K562 (cell line): Measurements from ENCODE around the gene SRCAP. TPM values are rescaled to one million over a fixed set of nuclear protein-coding genes. Genes with fewer than 3 reads are reported as not detected.
A peak's percentile ranks its signal among the peaks of the same experiment; 100 is the strongest.

Source experiments
- AFF1 ChIP-seq, 2 experiments: fragments of 450-650 bp; IDR thresholded peaks; 2 replicates each; pipeline ENCODE4 v1.6.1; 2018; ENCODE audit warnings: mild to moderate bottlenecking in 2 of 2, low read depth in 1 of 2; ENCODE audit not compliant: partially characterized antibody in 2 of 2
- CTCF ChIP-seq, 3 experiments: IDR thresholded peaks in 2 of 3; conservative IDR thresholded peaks in 1 of 3; 2 replicates each; pipeline ENCODE4 v1.5.1; 2011 to 2012; ENCODE audit warnings: low read length in 3 of 3, mild to moderate bottlenecking in 3 of 3, control low read depth in 2 of 3, improper control_type of control experiment in 1 of 3, inconsistent platforms in 1 of 3, low read depth in 1 of 3, mixed read lengths in 1 of 3, moderate library complexity in 1 of 3; ENCODE audit not compliant: insufficient read depth in 2 of 3
- FOXJ2 ChIP-seq: fragments of 200-800 bp; sonication (Bioruptor generic); IDR thresholded peaks from 2 replicates; pipeline ENCODE4 v1.6.1; 2016; ENCODE audit warnings: missing genetic modification characterization, missing compliant biosample characterization
- HLTF ChIP-seq: fragments of 450-650 bp; IDR thresholded peaks from 2 replicates; pipeline ENCODE4 v1.6.1; 2016
- HNRNPLL ChIP-seq: fragments of 200-400 bp; formaldehyde crosslinking; IDR thresholded peaks from 2 replicates; pipeline ENCODE4 v1.6.1; 2017; ENCODE audit warnings: low read length, low read depth, mild to moderate bottlenecking; ENCODE audit not compliant: poor library complexity, severe bottlenecking
- LCOR ChIP-seq: sonication (generic); formaldehyde crosslinking; IDR thresholded peaks from 2 replicates; pipeline ENCODE4 v1.8.0; 2022; ENCODE audit warnings: mild to moderate bottlenecking, missing genetic modification reagents
- NEUROD1 ChIP-seq: fragments of 150-350 bp; IDR thresholded peaks from 2 replicates; pipeline ENCODE4 v1.6.1; 2014; ENCODE audit warnings: borderline replicate concordance, low read length, low read depth; ENCODE audit not compliant: partially characterized antibody
- PHB ChIP-seq: fragments of 250-450 bp; sonication (Bioruptor Pico); IDR thresholded peaks from 2 replicates; pipeline ENCODE4 v1.5.0; 2021
- RB1 ChIP-seq: fragments of 450-650 bp; IDR thresholded peaks from 2 replicates; pipeline ENCODE4 v1.6.1; 2017; ENCODE audit warnings: low read depth, mild to moderate bottlenecking
- RCOR1 ChIP-seq, 2 experiments: IDR thresholded peaks; 2 replicates each; pipeline ENCODE4 v1.6.1; 2012; ENCODE audit warnings: low read depth in 2 of 2, low read length in 2 of 2, borderline replicate concordance in 1 of 2, improper control_type of control experiment in 1 of 2
- TBL1XR1 ChIP-seq, 2 experiments: IDR thresholded peaks; 2 replicates each; pipeline ENCODE4 v1.6.1; 2012; ENCODE audit warnings: improper control_type of control experiment in 2 of 2, low read length in 2 of 2, mild to moderate bottlenecking in 1 of 2
- TEAD4 ChIP-seq, 2 experiments: sonication (generic) in 1 of 2; formaldehyde crosslinking in 1 of 2; IDR thresholded peaks; 2 replicates each; pipeline versions ENCODE4 v1.6.1 to v1.8.0; 2012 to 2022; ENCODE audit warnings: borderline replicate concordance in 1 of 2, inconsistent platforms in 1 of 2, low read length in 1 of 2, mild to moderate bottlenecking in 1 of 2, missing genetic modification reagents in 1 of 2
- ZBTB1 ChIP-seq: sonication (generic); formaldehyde crosslinking; IDR thresholded peaks from 2 replicates; pipeline ENCODE4 v1.8.1; 2023; ENCODE audit warnings: missing genetic modification reagents, low read depth, mild to moderate bottlenecking, borderline replicate concordance
- ZFP36 ChIP-seq: fragments of 150-350 bp; IDR thresholded peaks from 2 replicates; pipeline ENCODE4 v1.6.1; 2018; ENCODE audit warnings: low read length, low read depth; ENCODE audit not compliant: partially characterized antibody
- ZNF280B ChIP-seq: fragments of 250-450 bp; sonication (Bioruptor Pico); IDR thresholded peaks from 2 replicates; pipeline ENCODE4 v1.5.1; 2021; ENCODE audit warnings: mild to moderate bottlenecking
- polyA plus RNA-seq, 8 experiments: library from polyadenylated mRNA; depleted of rRNA in 4 of 8; stranded (reverse) in 5 of 8; unstranded in 3 of 8; fragments of >200 nt; fragmentation: Nextera tagmentation in 2 of 8; fragmentation: Illumina TruSeq in 1 of 8; extraction: Ambion mirVana in 2 of 8; extraction: Trizol in 1 of 8; gene quantifications; 2 replicates each; pipeline versions ENCODE4 v1.2.1 to v1.2.3, GENCODE V29; 2011 to 2014; ENCODE audit warnings: inconsistent platforms in 1 of 8, missing spikeins in 1 of 8
- total RNA-seq, 7 experiments: library from RNA; depleted of rRNA in 6 of 7; stranded (reverse); fragments of >200 nt in 6 of 7; fragmentation: Illumina TruSeq in 2 of 7; extraction: Trizol in 2 of 7; gene quantifications; 2 replicates each; pipeline versions ENCODE4 v1.2.1 to v1.2.3, GENCODE V29; 2011 to 2021; ENCODE audit warnings: low replicate concordance in 1 of 7
- TF ChIP-seq, protein P1 (sequence below): fragments of 450-650 bp; formaldehyde crosslinking; IDR thresholded peaks from 2 replicates; pipeline ENCODE4 v1.4.0; 2020; ENCODE audit warnings: mild to moderate bottlenecking, moderate library complexity

The SRCAP gene
- total and polyA plus RNA-seq, 9 of the 15 experiments (the other 6 are each of a cell fraction or from before 2014, with no cell fraction given): 0.21 to 62.6 (median 5.8) TPM

- peak in 1 of 2 experiments; percentile 71 for TF ChIP-seq AFF1 (IDR thresholded peaks at IDR 0.05; ENCODE audit: low read depth in 1 of 2, partially characterized antibody in 2 of 2)
- peak; percentile 69; the same call in 1 of the 2 replicates for TF ChIP-seq TEAD4 (IDR thresholded peaks at IDR 0.05; ENCODE audit: low read length)
- TF ChIP-seq TEAD4 (CRISPR knock-in tag; IDR thresholded peaks at IDR 0.05; ENCODE audit: borderline replicate concordance): no peak
- peak; percentile 80; the same call in 1 of the 2 replicates for TF ChIP-seq RB1
- 0 out of 4 replicates have a peak, but pooled peaks of 1 of the 2 experiments have one; percentile 5 for TF ChIP-seq RCOR1 (IDR thresholded peaks at IDR 0.05; ENCODE audit: borderline replicate concordance in 1 of 2, low read depth in 2 of 2, low read length in 2 of 2)
- peak; percentile 95 for TF ChIP-seq HLTF
- TF ChIP-seq NEUROD1: peak; percentile 77
- peak; percentile 97 for TF ChIP-seq ZBTB1 (CRISPR knock-in tag)
- peak; percentile 12 for TF ChIP-seq HNRNPLL
- TF ChIP-seq, protein P1, sequence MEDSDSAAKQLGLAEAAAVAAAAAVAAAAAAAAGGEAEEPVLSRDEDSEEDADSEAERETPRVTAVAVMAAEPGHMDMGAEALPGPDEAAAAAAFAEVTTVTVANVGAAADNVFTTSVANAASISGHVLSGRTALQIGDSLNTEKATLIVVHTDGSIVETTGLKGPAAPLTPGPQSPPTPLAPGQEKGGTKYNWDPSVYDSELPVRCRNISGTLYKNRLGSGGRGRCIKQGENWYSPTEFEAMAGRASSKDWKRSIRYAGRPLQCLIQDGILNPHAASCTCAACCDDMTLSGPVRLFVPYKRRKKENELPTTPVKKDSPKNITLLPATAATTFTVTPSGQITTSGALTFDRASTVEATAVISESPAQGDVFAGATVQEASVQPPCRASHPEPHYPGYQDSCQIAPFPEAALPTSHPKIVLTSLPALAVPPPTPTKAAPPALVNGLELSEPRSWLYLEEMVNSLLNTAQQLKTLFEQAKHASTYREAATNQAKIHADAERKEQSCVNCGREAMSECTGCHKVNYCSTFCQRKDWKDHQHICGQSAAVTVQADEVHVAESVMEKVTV (CRISPR knock-in tag): peak; percentile 36; the same call in 1 of the 2 replicates
- TF ChIP-seq ZFP36: no peak
- peak; percentile 28 to 66; a peak in 2 of 4 replicates for TF ChIP-seq TBL1XR1 (IDR thresholded peaks at IDR 0.05; ENCODE audit: low read length in 2 of 2)
- TF ChIP-seq ZNF280B (CRISPR knock-in tag): no peak
- 0 out of 2 replicates have a peak, but pooled peaks have one; percentile 84 for TF ChIP-seq FOXJ2 (tag)
- TF ChIP-seq PHB (CRISPR knock-in tag): peak; percentile 86; the same call in 1 of the 2 replicates
- TF ChIP-seq CTCF (IDR thresholded peaks at IDR 0.05 in 2 of 3, conservative IDR thresholded peaks at IDR 0.05 in 1 of 3; ENCODE audit: insufficient read depth in 2 of 3, low read depth in 1 of 3, low read length in 3 of 3): peak in 1 of 3 experiments; percentile 33; a peak in 2 of 6 replicates
- peak; percentile 27 for TF ChIP-seq LCOR (CRISPR knock-in tag)
Measured at GRCh38 chr16:30698139-30698815, 694 bp upstream of the SRCAP start (continued).
